ENCODE results near the gene KIAA2012.

The KIAA2012 gene

GRCh38 chr2:202149936-202150335, 76.9 kb downstream of the KIAA2012 start:
- no peak for DNase-seq (ENCODE audit: low spot score)

- no peak for DNase-seq (ENCODE audit: low spot score)
Observed at GRCh38 chr2:202152104-202152715, 79.2 kb downstream of the KIAA2012 start.

DNA sequence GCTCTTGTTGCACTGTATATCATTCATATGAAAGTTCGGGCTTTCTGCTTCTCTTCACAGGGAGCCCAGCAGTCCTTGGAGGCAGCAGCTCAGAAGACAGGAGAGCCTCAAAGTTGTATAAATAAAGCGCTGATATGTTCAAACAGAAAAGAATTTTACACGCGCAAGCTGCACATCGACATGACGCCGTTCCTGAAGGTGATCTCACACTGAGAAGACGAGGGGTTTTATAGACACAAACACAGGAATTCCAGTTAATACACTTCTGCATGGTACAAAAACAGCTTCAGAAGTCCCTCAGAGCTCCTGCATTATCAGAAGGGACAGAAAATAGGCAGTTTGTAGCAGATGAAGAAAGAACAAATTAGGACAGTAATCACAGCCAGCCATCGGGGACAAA, 81.6 kb downstream of the KIAA2012 start:
- no peak for DNase-seq (ENCODE audit: low spot score)

- no peak for DNase-seq (ENCODE audit: low spot score)
Observed at GRCh38 chr2:202157211-202157990, 84.3 kb downstream of the KIAA2012 start.

GRCh38 chr2:202158796-202159195, 85.7 kb downstream of the KIAA2012 start:
- no peak for DNase-seq (ENCODE audit: low spot score)

DNA sequence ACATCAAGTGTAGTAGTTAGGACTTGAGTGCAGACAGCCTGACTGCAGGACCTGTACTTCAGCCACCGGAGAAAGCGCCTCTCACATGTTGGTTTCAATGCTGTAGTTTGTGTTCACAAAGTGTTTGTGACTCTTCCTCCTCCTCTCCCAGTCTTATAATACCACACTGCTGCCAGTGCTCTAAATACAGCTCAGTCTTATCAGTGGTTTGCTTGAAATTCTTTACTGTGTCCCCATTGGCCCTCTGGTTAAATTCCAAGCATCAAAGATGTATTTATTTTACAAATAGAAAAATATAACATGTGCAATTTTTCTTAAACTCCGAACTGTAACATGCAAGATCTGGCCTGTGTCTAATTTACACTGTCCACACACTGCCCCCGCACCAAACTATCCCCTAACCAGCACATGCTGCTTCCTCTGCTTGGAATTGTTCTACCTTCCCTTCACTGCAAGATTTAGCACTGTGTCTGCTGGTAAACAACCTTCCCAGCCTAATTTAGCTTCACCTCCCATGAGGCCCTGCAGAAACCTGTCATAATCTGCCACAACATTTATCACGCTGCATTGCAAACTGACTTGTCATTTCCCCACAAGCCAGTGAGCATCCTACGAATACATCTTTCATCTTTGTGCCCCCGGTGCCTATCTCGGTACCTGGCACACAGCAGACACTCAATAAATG, 88.2 kb downstream of the KIAA2012 start:
- no peak for DNase-seq (ENCODE audit: low spot score)

GRCh38 chr2:202164411-202164810, 91.4 kb downstream of the KIAA2012 start:
- DNase-seq (ENCODE audit: low spot score): no peak

DNA sequence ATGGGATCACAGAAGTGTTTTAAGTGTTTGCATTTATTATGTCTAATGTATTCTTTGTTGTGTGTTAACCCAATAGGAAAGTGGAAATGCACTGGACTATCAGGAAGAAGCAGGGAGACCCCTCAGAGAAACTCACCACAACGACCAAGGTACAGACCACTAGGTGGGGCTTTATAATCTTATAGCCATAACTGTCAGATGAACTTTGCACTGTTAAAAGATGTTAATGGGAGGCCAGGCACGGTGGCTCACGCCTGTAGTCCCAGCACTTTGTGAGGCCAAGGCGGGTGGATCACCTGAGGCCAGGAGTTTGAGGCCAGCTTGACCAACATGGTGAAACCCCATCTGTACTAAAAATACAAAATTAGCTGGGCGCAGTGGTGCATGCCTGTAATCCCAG, 92.2 kb downstream of the KIAA2012 start:
- DNase-seq (ENCODE audit: low spot score): no peak

- DNase-seq (ENCODE audit: low spot score): no peak
Observed at GRCh38 chr2:202165945-202166344, 92.9 kb downstream of the KIAA2012 start.

DNA sequence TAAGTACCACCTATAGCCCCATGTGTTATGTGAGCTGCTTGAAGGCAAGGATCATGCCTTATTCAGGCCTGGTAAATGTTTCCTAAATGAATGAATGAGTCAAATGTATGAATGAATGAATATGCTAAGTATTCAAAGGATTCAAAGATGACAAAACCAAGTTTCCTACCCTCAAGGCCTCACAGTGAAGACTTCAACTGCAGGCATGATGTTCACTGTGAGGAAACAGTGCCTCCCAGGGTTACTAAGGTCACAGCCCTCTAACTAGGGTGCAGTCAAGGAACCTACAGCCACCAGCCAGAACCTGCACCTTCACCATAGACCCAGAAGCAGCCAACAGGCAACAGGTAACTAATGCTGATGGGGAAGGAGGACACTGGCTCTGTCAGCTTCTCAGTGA, 96.1 kb downstream of the KIAA2012 start:
- DNase-seq (ENCODE audit: low spot score): no peak

GRCh38 chr2:202169832-202170424, 96.9 kb downstream of the KIAA2012 start:
- no peak for DNase-seq (ENCODE audit: low spot score)

GRCh38 chr2:202171241-202171825, 98.3 kb downstream of the KIAA2012 start:
- DNase-seq (ENCODE audit: low spot score): no peak

- DNase-seq (ENCODE audit: low spot score): no peak
Observed at GRCh38 chr2:202172439-202173211, 99.6 kb downstream of the KIAA2012 start.

- DNase-seq (ENCODE audit: low spot score): peak; percentile 45
Observed at GRCh38 chr2:202178346-202178958, 105.4 kb downstream of the KIAA2012 start.

GRCh38 chr2:202184557-202184956, 111.5 kb downstream of the KIAA2012 start:
- DNase-seq (ENCODE audit: low spot score): no peak

- DNase-seq (ENCODE audit: low spot score): no peak
Observed at GRCh38 chr2:202185156-202185555, 112.1 kb downstream of the KIAA2012 start.

DNA sequence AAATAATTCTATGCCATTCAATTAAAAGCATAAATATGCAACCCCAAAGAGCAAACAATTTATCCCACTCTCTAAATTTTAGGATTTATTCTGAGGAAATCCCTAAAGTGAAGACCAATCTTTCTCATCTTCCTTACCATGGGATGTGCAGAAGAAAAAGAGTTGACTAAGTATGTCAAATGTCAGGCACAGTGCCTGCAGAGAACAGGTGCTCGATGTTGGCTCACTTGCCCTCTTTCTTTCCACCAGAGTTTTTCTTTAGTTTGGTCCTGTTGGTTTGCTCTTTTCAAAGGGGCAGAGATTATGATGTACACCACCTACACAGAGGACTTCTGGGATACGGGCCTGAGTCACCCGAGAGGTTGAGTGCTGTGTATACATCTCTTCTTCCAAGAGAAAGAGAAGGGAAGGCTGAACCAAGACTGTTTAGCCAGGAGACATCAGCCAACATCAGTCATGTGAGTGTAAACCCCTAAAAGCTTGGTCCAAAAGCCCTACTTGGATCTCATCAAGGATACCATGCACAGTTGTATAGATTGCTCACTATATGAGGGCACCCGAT, 113.7 kb downstream of the KIAA2012 start:
- DNase-seq (ENCODE audit: low spot score): no peak

- DNase-seq (ENCODE audit: low spot score): no peak
Observed at GRCh38 chr2:202187570-202187969, 114.5 kb downstream of the KIAA2012 start.

DNA sequence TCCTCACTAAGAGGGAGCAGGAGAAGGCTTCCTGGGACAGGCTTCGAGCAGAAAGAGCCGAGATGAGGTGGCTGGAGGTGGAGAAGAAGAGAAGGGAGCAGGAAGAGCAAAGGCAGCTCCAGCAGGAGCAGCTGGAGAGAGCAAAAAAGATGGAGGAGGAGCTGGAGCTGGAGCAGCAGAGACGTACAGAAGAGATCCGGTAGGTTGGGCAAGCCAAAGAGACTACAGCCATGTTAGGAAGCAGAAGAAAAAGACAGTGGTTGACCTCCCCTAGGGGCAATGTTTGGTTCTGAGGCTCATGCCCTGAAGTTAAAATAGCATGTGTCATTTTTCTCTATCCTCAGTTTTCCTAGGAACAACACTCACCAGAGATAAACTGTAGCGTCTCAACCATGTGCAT, 120.2 kb downstream of the KIAA2012 start:
- no peak for DNase-seq (ENCODE audit: low spot score)

- no peak for DNase-seq (ENCODE audit: low spot score)
Observed at GRCh38 chr2:202193881-202194353, 120.9 kb downstream of the KIAA2012 start.

GRCh38 chr2:202194418-202194817, 121.4 kb downstream of the KIAA2012 start:
- DNase-seq (ENCODE audit: low spot score): no peak

All from HuH-7.5 (cell line).